HG02642 (cell line): ENCODE results near the gene MRPS31.

ENCODE experiments used
- ATAC-seq: cut with Tn5 transposase; IDR thresholded peaks from one replicate; pipeline ENCODE4 v1.9.1; 2021; ENCODE audit warnings: mild to moderate bottlenecking; ENCODE audit not compliant: unreplicated experiment, poor library complexity

Gene MRPS31

GRCh38 chr13:40770934-40771618, at the start of gene MRPS31:
TSS of gene MRPS31 (minus strand) at chr13:40771190. CDS start at chr13:40771136, 54 bp downstream.
- peak; percentile 97 for ATAC-seq

GRCh38 chr13:40819797-40820315, 48.9 kb upstream of the MRPS31 start:
- no peak for ATAC-seq

- ATAC-seq = no peak
Measured at GRCh38 chr13:40818926-40819325, 47.9 kb upstream of the MRPS31 start.

GRCh38 chr13:40814803-40815202, 43.8 kb upstream of the MRPS31 start:
- no peak for ATAC-seq

GRCh38 chr13:40813667-40814454, 42.9 kb upstream of the MRPS31 start:
- peak; percentile 52 for ATAC-seq

GRCh38 chr13:40812724-40813445, 41.9 kb upstream of the MRPS31 start:
- no peak for ATAC-seq

GRCh38 chr13:40812102-40812501, 41.1 kb upstream of the MRPS31 start:
- no peak for ATAC-seq

- ATAC-seq = no peak
Measured at GRCh38 chr13:40809471-40809870, 38.5 kb upstream of the MRPS31 start.

- no peak for ATAC-seq
Measured at GRCh38 chr13:40806241-40806640, 35.3 kb upstream of the MRPS31 start.

- no peak for ATAC-seq
Measured at GRCh38 chr13:40803316-40803715, 32.3 kb upstream of the MRPS31 start.

- ATAC-seq = no peak
Measured at GRCh38 chr13:40801255-40802217, 30.5 kb upstream of the MRPS31 start.

GRCh38 chr13:40800559-40800958, 29.6 kb upstream of the MRPS31 start:
- ATAC-seq = no peak

GRCh38 chr13:40799508-40799907, 28.5 kb upstream of the MRPS31 start:
- ATAC-seq = no peak

GRCh38 chr13:40798380-40798779, 27.4 kb upstream of the MRPS31 start:
- no peak for ATAC-seq

- ATAC-seq = no peak
Measured at GRCh38 chr13:40796649-40797048, 25.7 kb upstream of the MRPS31 start.

- no peak for ATAC-seq
Measured at GRCh38 chr13:40794414-40795368, 23.7 kb upstream of the MRPS31 start.

GRCh38 chr13:40793339-40793738, 22.3 kb upstream of the MRPS31 start:
- ATAC-seq = no peak

GRCh38 chr13:40792284-40793051, 21.5 kb upstream of the MRPS31 start:
- ATAC-seq = no peak
